Measurements from ENCODE around the gene CPLX1. TPM values are rescaled to one million over a fixed set of nuclear protein-coding genes. Genes with fewer than 3 reads are reported as not detected.

Gene CPLX1
- total and polyA plus RNA-seq, 2 experiments from 2014 or later: 0.79 to 1.8 TPM

GRCh38 chr4:804804-805203, 21.1 kb downstream of the CPLX1 start:
- H3K27ac ChIP-seq: no peak overlapping the region
- no peak overlapping the region for H3K4me3 ChIP-seq
- peaks cover 10% of the 10 kb centered on the region for H3K27me3 ChIP-seq
- TF ChIP-seq CTCF (IDR thresholded peaks at IDR 0.05; ENCODE audit: low read depth, low read length): no peak
- H3K4me1 ChIP-seq (ENCODE audit: low read depth): no peaks in the 10 kb centered on the region
- no peaks in the 10 kb centered on the region for H3K9me3 ChIP-seq (ENCODE audit: low read depth)
- no peaks in the 10 kb centered on the region for H3K36me3 ChIP-seq
- no peak for DNase-seq (ENCODE audit: low read depth in 1 of 2, low spot score in 1 of 2)

GRCh38 chr4:803884-804283, 22.0 kb downstream of the CPLX1 start:
- Histone ChIP-seq H3K4me1 (ENCODE audit: low read depth) (no peaks in the 10 kb centered on the region), H3K36me3 (no peaks in the 10 kb centered on the region), H3K27ac (no peak overlapping the region), H3K4me3 (no peak overlapping the region), H3K27me3 (peaks cover 8% of the 10 kb centered on the region), H3K9me3 (ENCODE audit: low read depth) (no peaks in the 10 kb centered on the region)
- DNase-seq (ENCODE audit: low read depth in 1 of 2, low spot score in 1 of 2): no peak
- TF ChIP-seq CTCF (IDR thresholded peaks at IDR 0.05; ENCODE audit: low read depth, low read length): no peak

- no peaks in the 10 kb centered on the region for H3K4me1 ChIP-seq (ENCODE audit: low read depth)
- H3K4me3 ChIP-seq: no peak overlapping the region
- no peak for DNase-seq (ENCODE audit: low read depth in 1 of 2, low spot score in 1 of 2)
- no peaks in the 10 kb centered on the region for H3K36me3 ChIP-seq
- no peaks in the 10 kb centered on the region for H3K9me3 ChIP-seq (ENCODE audit: low read depth)
- TF ChIP-seq CTCF (IDR thresholded peaks at IDR 0.05; ENCODE audit: low read depth, low read length): no peak
- H3K27me3 ChIP-seq: peaks cover 17% of the 10 kb centered on the region
- no peak overlapping the region for H3K27ac ChIP-seq
Observed at GRCh38 chr4:801436-802124, 24.3 kb downstream of the CPLX1 start.

- no peak for DNase-seq (ENCODE audit: low read depth in 1 of 2, low spot score in 1 of 2)
- Histone ChIP-seq H3K36me3 (no peaks in the 10 kb centered on the region), H3K27me3 (peaks cover 59% of the 10 kb centered on the region), H3K4me3 (no peak overlapping the region), H3K27ac (no peak overlapping the region), H3K9me3 (ENCODE audit: low read depth) (no peaks in the 10 kb centered on the region), H3K4me1 (ENCODE audit: low read depth) (no peaks in the 10 kb centered on the region)
- no peak for TF ChIP-seq CTCF (IDR thresholded peaks at IDR 0.05; ENCODE audit: low read depth, low read length)
Observed at GRCh38 chr4:797066-797465, 28.9 kb downstream of the CPLX1 start.

- DNase-seq (ENCODE audit: low read depth in 1 of 2, low spot score in 1 of 2): no peak
Observed at GRCh38 chr4:796206-796605, 29.7 kb downstream of the CPLX1 start.

More at GRCh38 chr4:796206-796605, 29.7 kb downstream of the CPLX1 start:
- H3K27ac ChIP-seq: no peak overlapping the region
- no peaks in the 10 kb centered on the region for H3K4me1 ChIP-seq (ENCODE audit: low read depth)
- H3K27me3 ChIP-seq: peaks cover 64% of the 10 kb centered on the region
- no peak for TF ChIP-seq CTCF (IDR thresholded peaks at IDR 0.05; ENCODE audit: low read depth, low read length)
- no peaks in the 10 kb centered on the region for H3K36me3 ChIP-seq
- no peak overlapping the region for H3K4me3 ChIP-seq
- H3K9me3 ChIP-seq (ENCODE audit: low read depth): no peaks in the 10 kb centered on the region
